AG04450 (cell line): ENCODE data around the gene ZNF398. TPM values are rescaled to one million over a fixed set of nuclear protein-coding genes. Genes with fewer than 3 reads are reported as not detected.

Source experiments
- CTCF ChIA-PET: fragments of 300-600, 350-600 bp; formaldehyde crosslinking; extraction: SDS; loops from one replicate; lab custom pipeline; 2022; ENCODE audit warnings: antibody characterized with exemption, inconsistent platforms; lab: Charles Lee
- POLR2A ChIA-PET: fragments of 350-600 bp; formaldehyde crosslinking; extraction: SDS; loops from one replicate; lab custom pipeline; 2021; ENCODE audit warnings: antibody characterized with exemption, inconsistent platforms; lab: Yijun Ruan, JAX
- DNase-seq: peaks from one replicate; pipeline ENCODE4 v3.0.0-alpha.2; 2011; ENCODE audit warnings: low read depth, low spot score
- H3K27ac ChIP-seq: one replicate; pipeline ENCODE4 v1.5.1; 2012; ENCODE audit warnings: low read depth, low read length, control low read depth
- H3K27me3 ChIP-seq: one replicate; pipeline ENCODE4 v1.6.0; 2012; ENCODE audit warnings: low read length; ENCODE audit not compliant: control insufficient read depth, insufficient read depth
- H3K4me3 ChIP-seq: 2 replicates; pipeline ENCODE4 v1.5.1; 2011; ENCODE audit warnings: mild to moderate bottlenecking, low read depth, low read length, control low read depth
- H3K9me3 ChIP-seq: 2 replicates; pipeline ENCODE4 v1.5.1; 2012; ENCODE audit warnings: low read length; ENCODE audit not compliant: control insufficient read depth, insufficient read depth
- CTCF ChIP-seq: IDR thresholded peaks from 2 replicates; pipeline ENCODE4 v1.5.1; 2011; ENCODE audit warnings: low read depth, low read length, control low read depth, inconsistent platforms
- polyA plus RNA-seq: library from polyadenylated mRNA; depleted of rRNA; stranded (reverse); fragments of >200 nt; gene quantifications from 2 replicates; pipeline ENCODE4 v1.2.3, GENCODE V29; 2011

ZNF398 gene
- polyA plus RNA-seq, 1 experiment: 6.6 TPM

GRCh38 chr7:149147752-149148653 is 750 bp downstream of the ZNF398 start:
- H3K27ac ChIP-seq: peak overlapping the region; percentile 57
- H3K27me3 ChIP-seq: no peaks in the 10 kb centered on the region
- no peak for TF ChIP-seq CTCF
- H3K9me3 ChIP-seq: peaks cover 3% of the 10 kb centered on the region; the same call in 1 of the 2 replicates
- no peak for DNase-seq
- peak overlapping the region; percentile 79 for H3K4me3 ChIP-seq
- ChIA-PET POLR2A (interaction anchor here (0.5 to 2.8 kb wide), 10 partner anchors 20 to 634 kb away, joined by 3 to 20 read pairs (median 6); partner anchors contain the start of genes ZNF282, ZNF425 and ZNF783), CTCF (interaction anchor here (0.5 to 4.3 kb wide), 16 partner anchors 9 to 162 kb away, joined by 3 to 41 read pairs (median 4); partner anchors contain the start of genes ZNF282 and ZNF425)

GRCh38 chr7:149150981-149151380 is 3.7 kb downstream of the ZNF398 start:
- H3K27ac ChIP-seq: no peak overlapping the region
- POLR2A ChIA-PET: interaction anchor here (0.7 kb wide), 1 partner anchor 7 kb away, joined by 6 read pairs; no protein-coding TSS in a partner anchor
- no peaks in the 10 kb centered on the region for H3K27me3 ChIP-seq
- no peak overlapping the region for H3K4me3 ChIP-seq
- CTCF ChIA-PET: no interaction called here
- DNase-seq: no peak
- no peak for TF ChIP-seq CTCF
- peaks cover 3% of the 10 kb centered on the region; the same call in 1 of the 2 replicates for H3K9me3 ChIP-seq

GRCh38 chr7:149153346-149153745 is 6.1 kb downstream of the ZNF398 start:
- no peak overlapping the region for H3K27ac ChIP-seq
- CTCF ChIA-PET: interaction anchor here (1.7 kb wide), 1 partner anchor 27 kb away, joined by 6 read pairs; no protein-coding TSS in a partner anchor

DNA sequence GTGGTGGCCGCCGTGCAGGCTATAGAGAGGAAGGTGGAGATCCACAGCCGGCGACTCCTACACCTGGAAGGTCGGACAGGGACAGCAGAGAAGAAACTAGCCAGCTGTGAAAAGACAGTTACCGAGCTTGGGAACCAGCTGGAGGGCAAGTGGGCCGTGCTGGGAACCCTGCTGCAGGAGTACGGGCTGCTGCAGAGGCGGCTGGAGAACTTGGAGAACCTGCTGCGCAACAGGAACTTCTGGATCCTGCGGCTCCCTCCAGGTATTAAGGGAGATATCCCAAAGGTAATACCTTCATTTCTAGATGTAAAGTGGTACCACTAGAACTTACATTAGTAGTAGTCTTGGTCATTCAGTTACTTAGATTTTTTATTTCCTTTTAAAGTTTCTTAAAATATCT is 6.8 kb downstream of the ZNF398 start:
- Histone ChIP-seq H3K4me3 (no peak overlapping the region), H3K27ac (no peak overlapping the region), H3K9me3 (peaks cover 3% of the 10 kb centered on the region; the same call in 1 of the 2 replicates), H3K27me3 (no peaks in the 10 kb centered on the region)
- ChIA-PET POLR2A (no interaction called here), CTCF (interaction anchor here (1.7 kb wide), 1 partner anchor 27 kb away, joined by 6 read pairs; no protein-coding TSS in a partner anchor)
- no peak for TF ChIP-seq CTCF
- no peak for DNase-seq

More at GRCh38 chr7:149153346-149153745, 6.1 kb downstream of the ZNF398 start:
- no peaks in the 10 kb centered on the region for H3K27me3 ChIP-seq
- H3K4me3 ChIP-seq: no peak overlapping the region
- no peak for DNase-seq
- H3K9me3 ChIP-seq: peaks cover 3% of the 10 kb centered on the region; the same call in 1 of the 2 replicates
- TF ChIP-seq CTCF: no peak
- POLR2A ChIA-PET: no interaction called here
